ENCODE results near the gene PTPN4.

PTPN4 gene

GRCh38 chr2:119939915-119940314 lies 180.2 kb downstream of the PTPN4 start:
- TF ChIP-seq ZFP3 (CRISPR knock-in tag; IDR thresholded peaks at IDR 0.05) (no peak), ZNF8 (CRISPR knock-in tag; IDR thresholded peaks at IDR 0.05) (no peak), ISL1 (CRISPR knock-in tag; IDR thresholded peaks at IDR 0.05) (no peak), ZNF70 (CRISPR knock-in tag; IDR thresholded peaks at IDR 0.05) (no peak), BACH2 (CRISPR knock-in tag; IDR thresholded peaks at IDR 0.05; ENCODE audit: borderline replicate concordance) (no peak), ZFP30 (CRISPR knock-in tag; IDR thresholded peaks at IDR 0.05) (no peak), RARB (CRISPR knock-in tag; IDR thresholded peaks at IDR 0.05) (no peak), GLIS3 (CRISPR knock-in tag; IDR thresholded peaks at IDR 0.05) (no peak), ZNF565 (CRISPR knock-in tag; conservative IDR thresholded peaks at IDR 0.05; ENCODE audit: low read depth) (no peak), OSR1 (CRISPR knock-in tag; IDR thresholded peaks at IDR 0.05) (no peak)
- ATAC-seq = no peak

GRCh38 chr2:119940856-119941255 lies 181.1 kb downstream of the PTPN4 start:
- no peak for ATAC-seq
- no peak for TF ChIP-seq TOX (CRISPR knock-in tag; IDR thresholded peaks at IDR 0.05; ENCODE audit: borderline replicate concordance)

- ATAC-seq = no peak
- no peak for TF ChIP-seq POU6F1 (CRISPR knock-in tag; IDR thresholded peaks at IDR 0.05; ENCODE audit: borderline replicate concordance, low read depth)
- TF ChIP-seq PPARA (CRISPR knock-in tag; IDR thresholded peaks at IDR 0.05; ENCODE audit: borderline replicate concordance) = no peak
- no peak for TF ChIP-seq CREB5 (CRISPR knock-in tag; IDR thresholded peaks at IDR 0.05; ENCODE audit: low read depth)
- no peak for TF ChIP-seq ZC3H10 (CRISPR knock-in tag; IDR thresholded peaks at IDR 0.05)
- TF ChIP-seq PATZ1 (CRISPR knock-in tag; IDR thresholded peaks at IDR 0.05; ENCODE audit: borderline replicate concordance) = no peak
- TF ChIP-seq ZNF565 (CRISPR knock-in tag; conservative IDR thresholded peaks at IDR 0.05; ENCODE audit: low read depth) = no peak
- no peak for TF ChIP-seq ESRRG (CRISPR knock-in tag; IDR thresholded peaks at IDR 0.05)
- no peak for TF ChIP-seq TCF4 (CRISPR knock-in tag; IDR thresholded peaks at IDR 0.05; ENCODE audit: borderline replicate concordance)
- no peak for TF ChIP-seq ISL1 (CRISPR knock-in tag; IDR thresholded peaks at IDR 0.05)
- no peak for TF ChIP-seq CSDC2 (CRISPR knock-in tag; IDR thresholded peaks at IDR 0.05)
- TF ChIP-seq ZNF8 (CRISPR knock-in tag; IDR thresholded peaks at IDR 0.05) = no peak
- no peak for TF ChIP-seq ZFP3 (CRISPR knock-in tag; IDR thresholded peaks at IDR 0.05)
- TF ChIP-seq RARB (CRISPR knock-in tag; IDR thresholded peaks at IDR 0.05) = no peak
- TF ChIP-seq CSRNP3 (CRISPR knock-in tag; IDR thresholded peaks at IDR 0.05) = no peak
- TF ChIP-seq GLIS3 (CRISPR knock-in tag; IDR thresholded peaks at IDR 0.05) = no peak
- no peak for TF ChIP-seq ZFP30 (CRISPR knock-in tag; IDR thresholded peaks at IDR 0.05)
- TF ChIP-seq TOX (CRISPR knock-in tag; IDR thresholded peaks at IDR 0.05; ENCODE audit: borderline replicate concordance) = no peak
- TF ChIP-seq BACH2 (CRISPR knock-in tag; IDR thresholded peaks at IDR 0.05; ENCODE audit: borderline replicate concordance) = no peak
- TF ChIP-seq ZNF70 (CRISPR knock-in tag; IDR thresholded peaks at IDR 0.05) = no peak
Observed at GRCh38 chr2:119941388-119941787, 181.7 kb downstream of the PTPN4 start.

GRCh38 chr2:119941981-119942513 lies 182.3 kb downstream of the PTPN4 start:
- ATAC-seq = no peak; the same call in 2 of the 3 replicates
- TF ChIP-seq PPARA (CRISPR knock-in tag; IDR thresholded peaks at IDR 0.05; ENCODE audit: borderline replicate concordance) = no peak
- no peak for TF ChIP-seq CSDC2 (CRISPR knock-in tag; IDR thresholded peaks at IDR 0.05)
- no peak for TF ChIP-seq ZNF70 (CRISPR knock-in tag; IDR thresholded peaks at IDR 0.05)
- TF ChIP-seq TCF4 (CRISPR knock-in tag; IDR thresholded peaks at IDR 0.05; ENCODE audit: borderline replicate concordance) = no peak
- TF ChIP-seq SNAI2 (CRISPR knock-in tag; IDR thresholded peaks at IDR 0.05) = no peak
- no peak for TF ChIP-seq TSHZ2 (CRISPR knock-in tag; IDR thresholded peaks at IDR 0.05)
- no peak for TF ChIP-seq ARNTL (CRISPR knock-in tag; IDR thresholded peaks at IDR 0.05; ENCODE audit: borderline replicate concordance, low read depth)
- TF ChIP-seq ZC3H10 (CRISPR knock-in tag; IDR thresholded peaks at IDR 0.05) = no peak
